Upper lobe of left lung (tissue), 4 donors: Measurements from ENCODE around the gene SYTL2.

ENCODE experiments used
- EP300 ChIP-seq, 4 donors: sonication (generic); formaldehyde crosslinking; IDR thresholded peaks; one replicate each; pipeline ENCODE4 v1.5.1; 2017; ENCODE audit warnings: antibody characterized with exemption in 4 of 4, control low read depth in 2 of 4
- POLR2AphosphoS5 ChIP-seq, 2 donors: sonication (generic); formaldehyde crosslinking; IDR thresholded peaks; one replicate each; pipeline ENCODE4 v1.5.1; 2017; ENCODE audit warnings: antibody characterized with exemption in 2 of 2
- TF ChIP-seq, protein P1 (sequence below), 6 experiments: fragments of 450-650 bp in 4 of 6; fragments of 200-600 bp in 2 of 6; sonication (generic) in 2 of 6; IDR thresholded peaks; one replicate each; pipeline ENCODE4 v1.5.1; 2016 to 2019; ENCODE audit warnings: antibody characterized with exemption in 6 of 6

- TF ChIP-seq, protein P1, sequence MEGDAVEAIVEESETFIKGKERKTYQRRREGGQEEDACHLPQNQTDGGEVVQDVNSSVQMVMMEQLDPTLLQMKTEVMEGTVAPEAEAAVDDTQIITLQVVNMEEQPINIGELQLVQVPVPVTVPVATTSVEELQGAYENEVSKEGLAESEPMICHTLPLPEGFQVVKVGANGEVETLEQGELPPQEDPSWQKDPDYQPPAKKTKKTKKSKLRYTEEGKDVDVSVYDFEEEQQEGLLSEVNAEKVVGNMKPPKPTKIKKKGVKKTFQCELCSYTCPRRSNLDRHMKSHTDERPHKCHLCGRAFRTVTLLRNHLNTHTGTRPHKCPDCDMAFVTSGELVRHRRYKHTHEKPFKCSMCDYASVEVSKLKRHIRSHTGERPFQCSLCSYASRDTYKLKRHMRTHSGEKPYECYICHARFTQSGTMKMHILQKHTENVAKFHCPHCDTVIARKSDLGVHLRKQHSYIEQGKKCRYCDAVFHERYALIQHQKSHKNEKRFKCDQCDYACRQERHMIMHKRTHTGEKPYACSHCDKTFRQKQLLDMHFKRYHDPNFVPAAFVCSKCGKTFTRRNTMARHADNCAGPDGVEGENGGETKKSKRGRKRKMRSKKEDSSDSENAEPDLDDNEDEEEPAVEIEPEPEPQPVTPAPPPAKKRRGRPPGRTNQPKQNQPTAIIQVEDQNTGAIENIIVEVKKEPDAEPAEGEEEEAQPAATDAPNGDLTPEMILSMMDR (IDR thresholded peaks at IDR 0.05) = no peak
- TF ChIP-seq POLR2AphosphoS5 (IDR thresholded peaks at IDR 0.05) = no peak
- TF ChIP-seq EP300 (IDR thresholded peaks at IDR 0.05) = no peak
Observed at GRCh38 chr11:85845124-85845631, 34.2 kb upstream of the SYTL2 start.
